OCI-LY7 (cell line): Measurements from ENCODE around the gene CAMKK1. TPM values are rescaled to one million over a fixed set of nuclear protein-coding genes. Genes with fewer than 3 reads are reported as not detected.

Experiments
- BruUV-seq: library from RNA; stranded (reverse); fragments of 400-500 nt; replicated peaks from 2 replicates; lab custom pipeline; 2021; lab: Mats Ljungman, UMichigan
- CTCF ChIA-PET: fragments of 300-600 bp; sonication (Branson Sonifier 250); formaldehyde crosslinking; loops from one replicate; lab custom pipeline; 2022; ENCODE audit warnings: antibody characterized with exemption; ENCODE audit not compliant: unreplicated experiment; lab: Charles Lee
- POLR2A ChIA-PET: fragments of 300-600 bp; sonication (Branson Sonifier 250); formaldehyde crosslinking; loops from one replicate; lab custom pipeline; 2022; ENCODE audit warnings: antibody characterized with exemption; lab: Charles Lee
- DNase-seq: peaks from one replicate; pipeline ENCODE4 v3.0.0-alpha.2; 2015; ENCODE audit warnings: low spot score
- H2AFZ ChIP-seq: fragments of 200-600 bp; sonication (generic), shearing (Covaris generic); 2 replicates; pipeline ENCODE4 v1.6.1; 2014; ENCODE audit warnings: mild to moderate bottlenecking, antibody characterized with exemption, low read length, moderate library complexity
- H3K27ac ChIP-seq: fragments of 200-600 bp; sonication (generic); 2 replicates; pipeline ENCODE4 v1.5.1; 2014; ENCODE audit warnings: mixed run types, low read depth, mild to moderate bottlenecking, moderate library complexity, low read length, inconsistent platforms; ENCODE audit not compliant: poor library complexity, severe bottlenecking
- H3K36me3 ChIP-seq: fragments of 200-600 bp; sonication (generic); 2 replicates; pipeline ENCODE4 v1.6.1; 2014; ENCODE audit warnings: mild to moderate bottlenecking, antibody characterized with exemption, low read length, moderate library complexity, mixed read lengths; ENCODE audit not compliant: insufficient read depth
- H3K4me1 ChIP-seq: fragments of 200-600 bp; sonication (generic); 2 replicates; pipeline ENCODE4 v1.5.1; 2014; ENCODE audit warnings: mild to moderate bottlenecking, low read length; ENCODE audit not compliant: insufficient read depth, poor library complexity, severe bottlenecking
- H3K4me2 ChIP-seq: fragments of 200-600 bp; sonication (generic); 2 replicates; pipeline ENCODE4 v1.6.1; 2014; ENCODE audit warnings: mild to moderate bottlenecking, low read length
- H3K4me3 ChIP-seq: fragments of 200-600 bp; sonication (generic); 2 replicates; pipeline ENCODE4 v1.5.1; 2014; ENCODE audit warnings: mild to moderate bottlenecking, low read depth, low read length; ENCODE audit not compliant: poor library complexity, severe bottlenecking
- H3K79me2 ChIP-seq: fragments of 200-600 bp; sonication (generic); 2 replicates; pipeline ENCODE4 v1.6.1; 2016; ENCODE audit warnings: low read depth, mild to moderate bottlenecking, low read length, moderate library complexity, mixed read lengths; ENCODE audit not compliant: insufficient read depth
- H3K9me2 ChIP-seq: fragments of 200-600 bp; sonication (generic); 2 replicates; pipeline ENCODE4 v1.6.1; 2016; ENCODE audit warnings: mild to moderate bottlenecking, low read length, mixed read lengths; ENCODE audit not compliant: insufficient read depth
- H3K9me3 ChIP-seq: fragments of 200-600 bp; sonication (generic); 2 replicates; pipeline ENCODE4 v1.6.1; 2014; ENCODE audit warnings: mild to moderate bottlenecking, mixed run types, low read length, mixed read lengths
- H4K20me1 ChIP-seq: fragments of 200-600 bp; sonication (generic); 2 replicates; pipeline ENCODE4 v1.6.1; 2014; ENCODE audit warnings: mild to moderate bottlenecking, antibody characterized with exemption, low read length, moderate library complexity, mixed read lengths; ENCODE audit not compliant: insufficient read depth
- EZH2phosphoT487 ChIP-seq: fragments of 200-600 bp; sonication (generic); IDR thresholded peaks from 2 replicates; pipeline ENCODE4 v1.6.1; 2018; ENCODE audit warnings: low read depth, borderline replicate concordance, mild to moderate bottlenecking, mixed run types, antibody characterized with exemption, low read length, moderate library complexity, mixed read lengths
- intact Hi-C: fragments of 100-400 bp; cut with micrococcal nuclease; formaldehyde crosslinking; loops from one replicate; pipeline ENCODE4 v1.10.0; 2022; ENCODE audit not compliant: unreplicated experiment
- total RNA-seq, 2 experiments: library from RNA; depleted of rRNA in 1 of 2; stranded (reverse); fragments of >200 nt in 1 of 2; shearing (Covaris generic) in 1 of 2; gene quantifications; 2 replicates each; pipeline ENCODE4 v1.2.3, GENCODE V29; 2014 to 2022
- TF ChIP-seq, protein P1 (sequence below): fragments of 200-600 bp; sonication (generic); conservative IDR thresholded peaks from 2 replicates; pipeline ENCODE4 v1.5.1; 2014; ENCODE audit warnings: mild to moderate bottlenecking, antibody characterized with exemption, low read length, moderate library complexity, mixed read lengths

CAMKK1 gene
- total RNA-seq, 2 experiments from 2014 or later = 2.7 TPM

DNA sequence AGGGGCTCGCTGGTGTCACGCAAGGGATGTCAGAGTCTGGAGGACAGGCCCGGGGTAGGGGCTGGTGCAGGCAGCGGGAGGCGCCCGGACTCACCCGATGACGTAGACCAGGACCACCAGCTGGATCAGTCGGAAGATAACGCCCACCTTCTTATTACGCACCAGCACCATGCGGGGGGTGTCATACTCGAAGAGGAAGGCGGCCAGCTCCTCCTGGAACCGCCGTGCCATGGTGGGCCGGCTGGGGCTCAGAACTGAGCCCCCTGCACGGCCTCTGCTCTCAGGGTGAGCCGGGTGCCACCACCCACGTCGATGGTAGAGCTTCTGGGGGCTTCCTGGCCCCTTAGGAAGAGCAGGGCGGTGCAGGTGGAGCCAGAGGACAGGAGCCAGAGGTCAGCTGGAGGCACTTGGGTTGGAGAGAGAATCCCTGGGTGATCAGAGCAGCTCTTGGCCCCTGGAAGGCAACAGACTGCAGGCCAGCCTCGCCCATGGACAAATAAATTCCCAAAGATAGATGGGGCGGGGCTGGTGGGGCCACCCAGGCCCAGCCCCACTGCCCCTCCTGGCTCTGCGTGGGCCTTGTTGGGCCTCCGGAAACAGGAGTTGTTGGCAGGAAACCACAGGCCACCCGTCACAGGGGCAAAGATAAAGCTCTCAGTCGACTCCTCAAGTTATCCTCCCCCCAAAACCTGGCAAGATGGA lies 23.3 kb upstream of the CAMKK1 start, which contains the start of gene P2RX1:
TSS of gene P2RX1 (minus strand) at position 471 of the 702 bp plus-strand sequence. CDS start at position 231, 240 bp downstream.
- DNase-seq = peak; percentile 43
- Histone ChIP-seq H3K9me2 (no peaks in the 10 kb centered on the region), H2AFZ (no peak within 1 kb of the TSS; the same call in 1 of the 2 replicates), H3K9me3 (no peaks in the 10 kb centered on the region), H3K27ac (no peak within 1 kb of the TSS), H3K4me3 (no peak within 1 kb of the TSS), H3K4me1 (peaks cover 52% of the 10 kb centered on the region), H3K79me2 (no peaks in the 10 kb centered on the region), H3K4me2 (peak within 1 kb of the TSS; percentile 59), H4K20me1 (no peaks in the 10 kb centered on the region), H3K36me3 (no peaks in the 10 kb centered on the region)
- ChIA-PET POLR2A (interaction anchor here (0.5 to 1.4 kb wide), 6 partner anchors 10 to 1651 kb away, joined by 3 to 9 read pairs (median 3); no protein-coding TSS in a partner anchor), CTCF (interaction anchor here (1.1 kb wide), 1 partner anchor 31 kb away, joined by 3 read pairs; no protein-coding TSS in a partner anchor)
- no TSS peak for BruUV-seq
- intact Hi-C loops = no loop called here
- TF ChIP-seq, protein P1, sequence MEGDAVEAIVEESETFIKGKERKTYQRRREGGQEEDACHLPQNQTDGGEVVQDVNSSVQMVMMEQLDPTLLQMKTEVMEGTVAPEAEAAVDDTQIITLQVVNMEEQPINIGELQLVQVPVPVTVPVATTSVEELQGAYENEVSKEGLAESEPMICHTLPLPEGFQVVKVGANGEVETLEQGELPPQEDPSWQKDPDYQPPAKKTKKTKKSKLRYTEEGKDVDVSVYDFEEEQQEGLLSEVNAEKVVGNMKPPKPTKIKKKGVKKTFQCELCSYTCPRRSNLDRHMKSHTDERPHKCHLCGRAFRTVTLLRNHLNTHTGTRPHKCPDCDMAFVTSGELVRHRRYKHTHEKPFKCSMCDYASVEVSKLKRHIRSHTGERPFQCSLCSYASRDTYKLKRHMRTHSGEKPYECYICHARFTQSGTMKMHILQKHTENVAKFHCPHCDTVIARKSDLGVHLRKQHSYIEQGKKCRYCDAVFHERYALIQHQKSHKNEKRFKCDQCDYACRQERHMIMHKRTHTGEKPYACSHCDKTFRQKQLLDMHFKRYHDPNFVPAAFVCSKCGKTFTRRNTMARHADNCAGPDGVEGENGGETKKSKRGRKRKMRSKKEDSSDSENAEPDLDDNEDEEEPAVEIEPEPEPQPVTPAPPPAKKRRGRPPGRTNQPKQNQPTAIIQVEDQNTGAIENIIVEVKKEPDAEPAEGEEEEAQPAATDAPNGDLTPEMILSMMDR = no peak
- TF ChIP-seq EZH2phosphoT487 = no peak

DNA sequence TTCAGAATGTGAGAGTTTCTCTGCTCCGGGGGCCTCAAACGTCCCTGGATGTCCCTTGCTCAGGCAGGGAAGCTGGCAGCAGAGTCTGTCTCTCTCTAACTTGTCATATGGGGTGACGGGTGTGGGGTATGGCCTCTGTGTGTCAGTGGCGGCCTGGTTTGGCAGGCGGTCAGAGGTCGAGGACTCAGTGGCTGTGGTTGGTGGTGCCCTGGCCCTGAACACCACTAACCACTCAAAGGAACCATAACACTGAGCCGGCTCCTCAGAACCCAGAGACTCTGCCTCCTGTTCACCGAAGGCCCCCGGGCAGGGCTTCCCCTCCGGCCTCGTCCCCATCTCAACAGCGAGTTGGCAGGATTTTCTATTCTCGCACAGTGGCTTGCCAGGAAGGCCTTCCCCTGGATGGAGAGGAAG lies 22.7 kb upstream of the CAMKK1 start:
- H3K9me3 ChIP-seq = no peaks in the 10 kb centered on the region
- no peaks in the 10 kb centered on the region for H3K9me2 ChIP-seq
- no peak for DNase-seq
- no TSS peak for BruUV-seq
- no peaks in the 10 kb centered on the region for H4K20me1 ChIP-seq
- no peak overlapping the region for H2AFZ ChIP-seq
- no peak for TF ChIP-seq EZH2phosphoT487
- TF ChIP-seq, protein P1 = no peak
- H3K27ac ChIP-seq = no peak overlapping the region
- no peaks in the 10 kb centered on the region for H3K36me3 ChIP-seq
- H3K4me3 ChIP-seq = no peak overlapping the region
- ChIA-PET POLR2A (interaction anchor here (0.5 to 1.4 kb wide), 4 partner anchors 10 to 1651 kb away, joined by 3 to 9 read pairs (median 3); no protein-coding TSS in a partner anchor), CTCF (interaction anchor here (1.1 kb wide), 1 partner anchor 30 kb away, joined by 3 read pairs; no protein-coding TSS in a partner anchor)
- no peaks in the 10 kb centered on the region for H3K79me2 ChIP-seq
- intact Hi-C loops = no loop called here
- peak overlapping the region; percentile 59 for H3K4me2 ChIP-seq
- H3K4me1 ChIP-seq = peaks cover 53% of the 10 kb centered on the region
